Activated T-cell treated with anti-CD3 and anti-CD28 coated beads, Interleukin-2, amount 50 U/mL, for 72 hours (primary cell): Measurements from ENCODE around the gene NRK. TPM values are rescaled to one million over a fixed set of nuclear protein-coding genes. Genes with fewer than 3 reads are reported as not detected.
"Not testable (repeated sequence)": the region's sequence is repeated elsewhere in the genome, so short reads cannot be mapped to it uniquely, and the experiment has no call there.

Source experiments
- ATAC-seq, 2 donors: fragments of 150-1000 bp; cut with Tn5 transposase; replicated peaks in 1 of 2; 2 replicates each; pipeline ENCODE4 v1.10.0; 2021; ENCODE audit warnings: moderate library complexity in 2 of 2, mild to moderate bottlenecking in 1 of 2
- DNase-seq, 2 donors: peaks; one replicate each; pipeline ENCODE4 v3.0.0; 2021 to 2022; ENCODE audit warnings: mixed read lengths in 1 of 2
- H3K27ac Mint-ChIP-seq: one replicate; pipeline ENCODE4 v1.8.0; 2022; ENCODE audit warnings: mild to moderate bottlenecking, moderate library complexity, mixed read lengths
- H3K27me3 Mint-ChIP-seq: one replicate; pipeline ENCODE4 v1.8.0; 2022; ENCODE audit warnings: low read depth, mixed read lengths
- H3K36me3 Mint-ChIP-seq, 2 donors: one replicate each; pipeline ENCODE4 v1.8.0; 2022; ENCODE audit warnings: mixed read lengths in 2 of 2, mild to moderate bottlenecking in 1 of 2; ENCODE audit not compliant: insufficient read depth in 2 of 2
- H3K4me1 Mint-ChIP-seq: one replicate; pipeline ENCODE4 v1.8.0; 2022; ENCODE audit warnings: low read depth, mixed read lengths
- H3K4me3 Mint-ChIP-seq, 2 donors: one replicate each; pipeline ENCODE4 v1.8.0; 2022; ENCODE audit warnings: mild to moderate bottlenecking in 2 of 2, mixed read lengths in 2 of 2, moderate library complexity in 2 of 2
- H3K9me3 Mint-ChIP-seq, 2 donors: one replicate each; pipeline ENCODE4 v1.8.0; 2022; ENCODE audit warnings: mixed read lengths in 2 of 2
- total RNA-seq, 2 donors: library from RNA; stranded (reverse); gene quantifications; one replicate each; pipeline ENCODE4 v1.2.3, GENCODE V29; 2022

NRK gene
- not detected for total RNA-seq

- DNase-seq (no peak), ATAC-seq (no peak)
- Mint-ChIP-seq H3K4me3 (no peak within 1 kb of the TSS), H3K27me3 (peaks cover 46% of the 10 kb centered on the region), H3K9me3 (peaks cover 0 to 1% of the 10 kb centered on the region in 2 donors), H3K27ac (no peak within 1 kb of the TSS), H3K4me1 (no peaks in the 10 kb centered on the region), H3K36me3 (peaks cover 0 to 9% of the 10 kb centered on the region in 2 donors)
Observed at GRCh38 chrX:105822138-105823091, at the start of gene NRK. NRK (plus strand) TSS chrX:105822539; CDS start chrX:105822846, 307 bp downstream.

GRCh38 chrX:105773801-105774200 lies 48.5 kb upstream of the NRK start:
- H3K36me3 Mint-ChIP-seq, result no peaks in the 10 kb centered on the region

GRCh38 chrX:105775679-105776078 lies 46.7 kb upstream of the NRK start:
- no peaks in the 10 kb centered on the region for H3K36me3 Mint-ChIP-seq
- H3K4me1 Mint-ChIP-seq, result no peaks in the 10 kb centered on the region
- H3K9me3 Mint-ChIP-seq, result peaks cover 0 to 3% of the 10 kb centered on the region in 2 donors
- H3K27ac Mint-ChIP-seq, result no peak overlapping the region
- no peak overlapping the region for H3K4me3 Mint-ChIP-seq
- DNase-seq, result no peak
- ATAC-seq, result no peak
- H3K27me3 Mint-ChIP-seq, result peaks cover 15% of the 10 kb centered on the region

More at GRCh38 chrX:105773801-105774200, 48.5 kb upstream of the NRK start:
- DNase-seq, result no peak
- ATAC-seq, result no peak
- H3K4me1 Mint-ChIP-seq, result no peaks in the 10 kb centered on the region
- no peak overlapping the region for H3K27ac Mint-ChIP-seq
- peaks cover 24% of the 10 kb centered on the region for H3K27me3 Mint-ChIP-seq
- no peak overlapping the region for H3K4me3 Mint-ChIP-seq
- H3K9me3 Mint-ChIP-seq, result peaks cover 0 to 5% of the 10 kb centered on the region in 2 donors

- Mint-ChIP-seq H3K9me3 (no peaks in the 10 kb centered on the region), H3K36me3 (no peaks in the 10 kb centered on the region), H3K27me3 (no peaks in the 10 kb centered on the region), H3K27ac (no peak overlapping the region), H3K4me1 (no peaks in the 10 kb centered on the region), H3K4me3 (no peak overlapping the region)
- DNase-seq (no peak), ATAC-seq (no peak)
Observed at GRCh38 chrX:105781804-105782203, 40.5 kb upstream of the NRK start.

- H3K4me3 Mint-ChIP-seq, ATAC-seq, H3K27ac Mint-ChIP-seq, DNase-seq, H3K36me3 Mint-ChIP-seq, H3K9me3 Mint-ChIP-seq, H3K27me3 Mint-ChIP-seq, H3K4me1 Mint-ChIP-seq: not testable (repeated sequence)
Observed at GRCh38 chrX:105796877-105797276, 25.5 kb upstream of the NRK start.

- Mint-ChIP-seq H3K27me3 (peaks cover 6% of the 10 kb centered on the region), H3K9me3 (peaks cover 3 to 4% of the 10 kb centered on the region in 2 donors), H3K4me3 (no peak overlapping the region), H3K36me3 (peaks cover 0 to 6% of the 10 kb centered on the region in 2 donors), H3K27ac (no peak overlapping the region), H3K4me1 (no peaks in the 10 kb centered on the region)
- ATAC-seq, result no peak
- no peak for DNase-seq
Observed at GRCh38 chrX:105803891-105804290, 18.4 kb upstream of the NRK start.

GRCh38 chrX:105805655-105806054 lies 16.7 kb upstream of the NRK start:
- H3K36me3 Mint-ChIP-seq, result peaks cover 0 to 11% of the 10 kb centered on the region in 2 donors
- not testable (repeated sequence) for DNase-seq, H3K4me3 Mint-ChIP-seq, ATAC-seq, H3K9me3 Mint-ChIP-seq, H3K27me3 Mint-ChIP-seq, H3K27ac Mint-ChIP-seq, H3K4me1 Mint-ChIP-seq

GRCh38 chrX:105816517-105816916 lies 5.8 kb upstream of the NRK start:
- ATAC-seq, result no peak
- Mint-ChIP-seq H3K4me1 (no peaks in the 10 kb centered on the region), H3K27ac (no peak overlapping the region), H3K4me3 (no peak overlapping the region), H3K27me3 (peaks cover 50% of the 10 kb centered on the region), H3K9me3 (peaks cover 1 to 3% of the 10 kb centered on the region in 2 donors), H3K36me3 (peaks cover 0 to 6% of the 10 kb centered on the region in 2 donors)
- no peak for DNase-seq

- Mint-ChIP-seq H3K27ac (no peak overlapping the region), H3K4me3 (no peak overlapping the region), H3K36me3 (peaks cover 0 to 9% of the 10 kb centered on the region in 2 donors), H3K4me1 (no peaks in the 10 kb centered on the region), H3K27me3 (peaks cover 46% of the 10 kb centered on the region), H3K9me3 (peaks cover under 1 to 1% of the 10 kb centered on the region in 2 donors)
- ATAC-seq, result no peak
- no peak for DNase-seq
Observed at GRCh38 chrX:105820247-105820646, 2.1 kb upstream of the NRK start.

GRCh38 chrX:105821471-105822121 lies 743 bp upstream of the NRK start:
- ATAC-seq (no peak), DNase-seq (no peak)
- Mint-ChIP-seq H3K36me3 (peaks cover 0 to 9% of the 10 kb centered on the region in 2 donors), H3K9me3 (peaks cover 0 to 1% of the 10 kb centered on the region in 2 donors), H3K4me3 (no peak overlapping the region), H3K27ac (no peak overlapping the region), H3K4me1 (no peaks in the 10 kb centered on the region), H3K27me3 (peaks cover 39% of the 10 kb centered on the region)

GRCh38 chrX:105823092-105823455 lies 735 bp downstream of the NRK start:
- no peaks in the 10 kb centered on the region for H3K4me1 Mint-ChIP-seq
- peaks cover 0 to 9% of the 10 kb centered on the region in 2 donors for H3K36me3 Mint-ChIP-seq
- DNase-seq (no peak), ATAC-seq (no peak)
- no peak overlapping the region for H3K27ac Mint-ChIP-seq
- peaks cover 49% of the 10 kb centered on the region for H3K27me3 Mint-ChIP-seq
- H3K4me3 Mint-ChIP-seq, result no peak overlapping the region
- peaks cover 0 to 1% of the 10 kb centered on the region in 2 donors for H3K9me3 Mint-ChIP-seq

- H3K4me3 Mint-ChIP-seq, result no peak overlapping the region
- H3K27ac Mint-ChIP-seq, result no peak overlapping the region
Observed at GRCh38 chrX:105829011-105829410, 6.7 kb downstream of the NRK start.

GRCh38 chrX:105837232-105837631 lies 14.9 kb downstream of the NRK start:
- H3K27ac Mint-ChIP-seq, result no peak overlapping the region
- peaks cover 0 to 2% of the 10 kb centered on the region in 2 donors for H3K9me3 Mint-ChIP-seq
- H3K36me3 Mint-ChIP-seq, result no peaks in the 10 kb centered on the region
- ATAC-seq, result no peak
- H3K4me3 Mint-ChIP-seq, result no peak overlapping the region
- peaks cover 24% of the 10 kb centered on the region for H3K27me3 Mint-ChIP-seq
- DNase-seq, result no peak
- H3K4me1 Mint-ChIP-seq, result no peaks in the 10 kb centered on the region

More at GRCh38 chrX:105829011-105829410, 6.7 kb downstream of the NRK start:
- no peaks in the 10 kb centered on the region for H3K36me3 Mint-ChIP-seq
- no peak for DNase-seq
- no peak for ATAC-seq
- peaks cover 10% of the 10 kb centered on the region for H3K27me3 Mint-ChIP-seq
- H3K4me1 Mint-ChIP-seq, result no peaks in the 10 kb centered on the region
- H3K9me3 Mint-ChIP-seq, result peaks cover 0 to 2% of the 10 kb centered on the region in 2 donors
